ENCODE measurements around the gene CD79B.
"Not testable (repeated sequence)": the region's sequence is repeated elsewhere in the genome, so short reads cannot be mapped to it uniquely, and the experiment has no call there.

Gene CD79B

DNA sequence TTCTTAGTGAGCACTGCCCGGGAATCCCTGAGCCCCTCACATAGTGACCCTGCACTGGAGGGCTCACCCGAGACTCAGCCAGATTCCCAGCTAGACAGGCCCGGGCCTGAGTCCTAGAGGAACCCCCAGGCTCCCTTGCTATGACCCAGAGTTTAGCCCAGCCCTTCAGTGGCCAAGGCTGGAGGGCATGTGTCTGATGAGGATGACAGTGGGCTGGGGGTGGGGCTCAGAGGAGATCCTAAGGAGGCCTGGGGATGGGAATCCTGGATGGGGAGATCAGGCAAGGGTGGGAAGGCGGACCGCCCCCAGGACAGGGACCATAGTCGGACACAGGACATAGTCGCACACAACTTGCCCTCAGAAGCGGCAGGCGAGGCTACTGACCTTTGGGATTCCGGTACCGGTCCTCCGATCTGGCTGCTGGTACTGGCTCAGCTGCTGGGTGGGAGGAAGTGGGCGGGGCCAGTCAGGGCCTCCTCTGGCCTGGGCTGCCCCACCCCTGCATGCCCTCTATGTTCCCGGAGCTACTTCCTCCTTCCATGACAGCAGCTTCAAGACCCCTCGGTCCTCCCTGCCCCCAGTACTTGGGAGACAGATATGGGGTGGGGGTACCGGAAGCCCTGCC is 1.1 kb downstream of the CD79B start:
- no peak for DNase-seq

- peak in 1 of 2 experiments; percentile 37 for DNase-seq
These were observed 2.0 kb downstream of the CD79B start for GRCh38 chr17:63929860-63930766.

DNA sequence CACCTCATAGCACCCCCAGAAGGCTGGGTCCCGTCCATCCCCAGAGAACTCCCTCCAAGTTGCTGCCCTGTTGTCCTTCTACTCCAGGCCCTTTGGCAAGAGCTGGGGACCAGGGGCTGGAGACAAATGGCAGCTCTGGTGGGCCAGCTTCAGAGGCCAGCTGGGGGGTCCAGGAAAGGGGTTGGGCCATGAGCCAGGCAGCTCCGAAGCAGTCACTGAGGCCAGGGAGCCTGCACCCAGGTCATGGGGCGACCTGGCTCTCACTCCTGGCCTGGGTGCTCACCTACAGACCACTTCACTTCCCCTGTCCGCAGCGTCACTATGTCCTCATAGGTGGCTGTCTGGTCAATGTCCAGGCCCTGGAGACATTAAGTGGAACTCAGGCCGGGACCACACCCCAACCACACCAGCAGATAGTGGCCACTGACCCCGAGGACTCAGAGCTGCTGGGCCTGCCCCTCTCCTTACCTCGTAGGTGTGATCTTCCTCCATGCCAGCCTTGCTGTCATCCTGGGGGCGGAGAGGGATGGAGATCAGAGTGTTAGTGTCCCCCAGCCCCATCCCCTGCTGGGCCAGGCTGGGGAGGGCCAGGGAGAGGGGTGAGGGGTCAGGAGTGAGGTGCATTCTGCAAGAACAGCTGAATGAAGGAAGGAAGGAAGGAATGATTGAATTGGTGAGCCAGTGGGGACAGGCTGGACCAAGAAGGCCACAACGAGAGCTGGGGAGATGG is 3.0 kb downstream of the CD79B start:
- DNase-seq, result no peak

DNA sequence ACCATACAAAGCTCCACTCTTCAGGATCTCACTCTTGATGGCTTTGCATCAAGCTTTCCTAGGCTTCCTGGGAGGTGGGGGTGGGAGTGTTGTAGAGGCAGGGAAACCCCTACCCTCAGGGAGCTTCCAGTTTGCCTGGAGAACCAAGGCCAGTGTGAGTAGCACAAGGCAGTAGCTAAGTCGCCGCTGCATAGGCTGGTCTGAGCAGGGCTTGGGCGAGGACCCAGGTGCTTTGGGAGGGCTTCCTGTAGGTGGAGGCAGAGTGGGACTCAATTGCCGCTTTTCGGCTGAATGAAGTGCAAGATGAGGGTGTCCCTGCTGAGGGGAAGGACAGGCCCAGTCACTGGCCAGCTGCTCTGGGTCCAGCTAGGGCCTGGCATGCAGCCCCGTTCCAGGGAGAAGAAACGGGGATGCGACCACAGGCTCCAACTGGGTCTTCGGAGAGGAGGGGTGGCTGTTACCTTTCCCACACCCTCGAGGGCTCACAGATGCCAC is 3.9 kb downstream of the CD79B start:
- DNase-seq, result no peak

GRCh38 chr17:63927464-63928171 is 4.5 kb downstream of the CD79B start:
- no peak for DNase-seq

DNA sequence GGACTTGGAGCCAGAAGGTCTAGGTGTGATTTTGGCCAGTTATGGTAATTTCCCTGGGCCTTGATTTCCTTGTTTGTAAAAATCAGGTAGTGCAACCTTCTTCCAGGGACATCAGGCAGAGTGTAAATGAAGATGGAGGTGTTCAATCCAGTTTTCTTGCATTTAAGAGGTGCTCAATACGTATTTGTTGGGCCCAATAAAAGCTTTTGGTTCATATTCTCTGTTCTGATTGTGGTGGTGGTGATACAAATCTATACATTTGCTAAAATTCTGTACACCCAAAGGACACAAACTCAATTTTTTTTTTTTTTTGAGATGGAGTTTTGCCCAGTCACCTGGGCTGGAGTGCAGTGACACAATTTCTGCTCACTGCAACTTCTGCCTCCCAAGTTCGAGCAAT is 6.0 kb downstream of the CD79B start:
- DNase-seq, result no peak

- no peak for DNase-seq
These were observed 6.5 kb downstream of the CD79B start for GRCh38 chr17:63925615-63926014.

DNA sequence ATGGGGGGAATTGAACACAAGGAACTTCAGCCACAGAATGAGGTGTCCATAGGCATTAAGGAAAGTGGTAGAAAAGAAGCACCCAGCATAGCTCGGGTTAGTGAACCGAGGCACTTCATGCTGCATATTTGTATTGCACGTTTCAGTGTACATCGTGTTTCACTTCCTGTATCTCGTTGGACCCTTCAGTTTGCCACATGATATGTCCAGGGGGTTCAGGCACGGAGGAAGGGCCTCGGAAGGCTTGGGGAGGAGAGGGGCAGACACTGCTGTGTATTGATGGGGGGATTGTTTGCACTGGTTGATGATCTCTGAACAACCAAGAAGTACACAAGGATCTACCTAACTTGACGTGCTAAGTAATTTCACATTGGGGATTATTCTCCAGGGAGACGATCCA is 9.7 kb downstream of the CD79B start:
- not testable (repeated sequence) for DNase-seq

DNA sequence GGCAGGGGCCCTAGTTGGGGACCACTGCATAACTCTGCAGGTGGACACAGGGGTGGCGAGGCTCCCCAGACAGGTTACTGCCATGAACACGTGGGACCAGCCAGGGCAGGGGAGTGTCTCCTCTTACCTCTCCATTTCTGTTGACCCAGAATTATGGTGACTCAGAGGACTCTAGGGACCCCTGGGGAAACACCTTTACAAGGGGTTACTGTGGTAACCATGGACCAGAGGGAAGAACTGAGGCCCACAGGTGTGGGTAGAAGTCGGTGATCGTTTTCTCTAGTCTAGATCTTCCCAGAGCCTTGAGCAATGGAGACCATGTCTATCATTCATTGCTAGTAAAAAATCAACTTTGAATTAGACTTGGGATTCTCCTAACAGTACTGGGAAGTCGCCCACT is 11.4 kb downstream of the CD79B start:
- DNase-seq, result not testable (repeated sequence)

DNA sequence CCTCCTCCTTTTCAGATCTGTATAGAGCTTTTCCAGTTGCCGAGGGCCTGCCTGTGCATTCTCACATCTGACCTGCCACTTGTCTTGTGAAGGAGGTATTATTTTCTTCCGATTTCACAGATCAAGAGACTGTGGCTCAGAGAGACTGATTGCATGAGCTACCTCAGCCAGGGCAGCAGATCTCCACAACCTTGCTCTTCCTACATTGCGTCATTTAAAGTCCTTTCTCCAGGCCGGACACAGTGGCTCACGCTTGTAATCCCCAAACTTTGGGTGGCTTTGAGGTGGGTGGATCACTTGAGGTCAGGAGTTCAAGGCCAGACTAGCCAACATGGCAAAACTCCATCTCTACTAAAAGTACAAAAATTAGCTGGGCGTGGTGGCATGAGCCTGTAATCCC is 12.1 kb downstream of the CD79B start:
- DNase-seq, result not testable (repeated sequence)

GRCh38 chr17:63919311-63919723 is 12.8 kb downstream of the CD79B start:
- no peak for DNase-seq

DNA sequence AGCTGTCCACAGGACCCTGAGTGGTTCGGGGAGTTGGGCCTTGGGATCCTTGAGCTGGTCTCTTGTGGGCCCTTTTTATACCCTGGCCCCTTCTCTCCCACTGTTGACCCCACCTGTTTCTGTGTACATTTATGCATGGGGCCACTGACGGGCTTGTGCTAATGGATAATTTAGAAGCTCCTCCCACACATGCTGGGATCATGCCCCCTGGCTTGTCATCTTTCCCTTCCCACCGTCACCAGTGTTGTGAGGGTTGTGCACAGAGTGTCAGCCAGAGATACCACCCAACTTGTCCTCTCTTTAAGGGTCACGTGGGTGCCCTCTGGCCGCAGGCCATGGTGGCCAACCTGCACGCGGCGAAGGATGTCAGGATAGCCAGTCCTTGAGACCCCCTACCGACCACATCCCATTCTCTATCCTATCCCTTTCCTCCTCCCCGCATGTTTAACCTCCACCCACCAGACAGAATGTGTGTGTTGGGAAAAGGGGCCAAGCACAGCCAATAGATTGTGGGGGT is 13.3 kb downstream of the CD79B start, which contains the start of gene GH1:
GH1 (minus strand) TSS at position 51 of the 517 bp plus-strand sequence. CDS start 63 bp downstream, outside the sequence.
- DNase-seq, result not testable (repeated sequence)

DNA sequence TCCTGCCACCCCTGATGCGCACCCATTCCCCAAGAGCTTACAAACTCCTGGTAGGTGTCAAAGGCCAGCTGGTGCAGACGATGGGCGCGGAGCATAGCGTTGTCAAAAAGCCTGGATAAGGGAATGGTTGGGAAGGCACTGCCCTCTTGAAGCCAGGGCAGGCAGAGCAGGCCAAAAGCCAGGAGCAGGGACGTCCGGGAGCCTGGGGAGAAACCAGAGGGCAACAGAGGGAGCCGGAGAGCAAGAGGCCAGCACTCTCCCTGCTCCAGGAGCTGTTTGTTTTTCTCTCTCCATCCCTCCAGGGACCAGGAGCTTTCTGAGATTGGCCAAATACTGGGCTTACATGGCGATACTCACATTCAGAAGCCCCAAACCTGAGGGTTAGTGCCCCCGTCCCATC is 13.8 kb downstream of the CD79B start:
- DNase-seq, result no peak

DNA sequence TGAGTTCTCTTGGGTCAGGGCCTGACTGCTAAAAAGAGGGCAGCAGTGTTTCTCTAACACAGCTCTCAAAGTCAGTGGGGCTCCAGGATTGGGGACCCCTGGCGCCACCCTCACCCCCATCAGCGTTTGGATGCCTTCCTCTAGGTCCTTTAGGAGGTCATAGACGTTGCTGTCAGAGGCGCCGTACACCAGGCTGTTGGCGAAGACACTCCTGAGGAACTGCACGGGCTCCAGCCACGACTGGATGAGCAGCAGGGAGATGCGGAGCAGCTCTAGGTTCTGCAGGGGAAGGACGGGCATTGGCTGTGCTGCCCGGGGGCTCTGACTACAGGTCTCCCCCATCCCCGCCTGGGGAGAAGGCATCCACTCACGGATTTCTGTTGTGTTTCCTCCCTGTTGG is 14.5 kb downstream of the CD79B start:
- no peak for DNase-seq

- not testable (repeated sequence) for DNase-seq
These were observed 14.9 kb downstream of the CD79B start for GRCh38 chr17:63917206-63917605.

- no peak for DNase-seq
These were observed 15.5 kb downstream of the CD79B start for GRCh38 chr17:63916566-63917185.

DNA sequence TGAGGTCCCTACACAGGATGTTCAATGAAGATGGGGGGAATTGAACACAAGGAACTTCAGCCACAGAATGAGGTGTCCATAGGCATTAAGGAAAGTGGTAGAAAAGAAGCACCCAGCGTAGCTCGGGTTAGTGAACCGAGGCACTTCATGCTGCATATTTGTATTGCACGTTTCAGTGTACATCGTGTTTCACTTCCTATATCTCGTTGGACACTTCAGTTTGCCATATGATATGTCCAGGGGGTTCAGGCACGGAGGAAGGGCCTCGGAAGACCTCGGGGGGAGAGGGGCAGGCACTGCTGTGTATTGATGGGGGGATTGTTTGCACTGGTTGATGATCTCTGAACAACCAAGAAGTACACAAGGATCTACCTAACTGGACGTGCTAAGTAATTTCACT is 16.4 kb downstream of the CD79B start:
- not testable (repeated sequence) for DNase-seq

- no peak for DNase-seq
These were observed 17.7 kb downstream of the CD79B start for GRCh38 chr17:63914471-63914870.

- no peak for DNase-seq
These were observed 20.5 kb downstream of the CD79B start for GRCh38 chr17:63911657-63912100.

DNA sequence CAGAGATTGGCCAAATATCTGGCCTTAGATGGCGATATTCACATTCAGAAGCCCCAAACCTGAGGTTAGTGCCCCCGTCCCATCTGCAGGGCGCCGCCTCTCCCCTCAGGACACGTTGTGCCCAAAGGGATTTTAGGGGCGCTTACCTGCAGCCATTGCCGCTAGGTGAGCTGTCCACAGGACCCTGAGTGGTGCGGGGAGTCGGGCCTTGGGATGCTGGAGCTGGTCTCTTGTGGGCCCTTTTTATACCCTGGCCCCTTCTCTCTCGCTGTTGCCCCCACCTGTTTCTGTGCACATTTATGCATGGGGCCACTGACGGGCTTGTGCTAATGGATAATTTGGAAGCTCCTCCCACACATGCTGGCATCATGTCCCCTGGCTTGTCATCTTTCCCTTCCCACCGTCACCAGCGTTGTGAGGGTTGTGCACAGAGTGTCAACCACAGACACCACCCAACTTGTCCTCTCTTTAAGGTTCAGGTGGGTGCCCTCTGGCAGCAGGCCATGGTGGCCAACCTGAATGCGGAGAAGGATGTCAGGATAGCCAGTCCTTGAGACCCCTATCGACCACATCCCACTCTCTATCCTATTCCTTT is 21.0 kb downstream of the CD79B start, which contains the start of gene CSHL1:
CSHL1 (minus strand) TSS at position 218 of the 595 bp plus-strand sequence; CDS start at position 156, 62 bp downstream.
- no peak for DNase-seq

DNA sequence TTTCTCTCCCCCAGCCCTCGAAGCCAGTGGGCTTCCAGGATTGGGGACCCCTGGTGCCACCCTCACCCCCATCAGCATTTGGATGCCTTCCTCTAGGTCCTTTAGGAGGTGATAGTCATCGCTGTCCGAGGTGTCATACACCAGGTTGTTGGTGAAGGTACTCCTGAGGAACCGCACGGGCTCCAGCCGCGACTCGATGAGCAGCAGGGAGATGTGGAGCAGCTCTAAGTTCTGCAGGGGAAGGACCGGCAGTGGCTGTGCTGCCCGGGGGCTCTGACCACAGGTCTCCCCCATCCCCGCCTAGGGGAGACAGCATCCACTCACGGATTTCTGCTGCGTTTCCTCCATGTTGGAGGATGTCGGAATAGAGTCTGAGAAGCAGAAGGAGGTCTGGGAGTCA is 22.0 kb downstream of the CD79B start:
- no peak for DNase-seq

All from cerebellar nuclear complex (tissue), 1 donor.